Endodermal cell (in vitro differentiated cells): Measurements from ENCODE around the gene ADGRB3. TPM values are rescaled to one million over a fixed set of nuclear protein-coding genes. Genes with fewer than 3 reads are reported as not detected.
"Not testable (repeated sequence)": the region's sequence is repeated elsewhere in the genome, so short reads cannot be mapped to it uniquely, and the experiment has no call there.

Source experiments
- DNase-seq: peaks from one replicate; pipeline ENCODE4 v3.0.0-alpha.2; 2017
- H3K27ac ChIP-seq: 2 replicates; pipeline ENCODE4 v1.5.1; 2013; ENCODE audit warnings: mild to moderate bottlenecking, low read depth, low read length, moderate library complexity
- H3K27me3 ChIP-seq: 2 replicates; pipeline ENCODE4 v1.6.1; 2013; ENCODE audit warnings: mild to moderate bottlenecking, low read length, moderate library complexity; ENCODE audit not compliant: insufficient read depth, control insufficient read depth, poor library complexity, severe bottlenecking
- H3K36me3 ChIP-seq: 2 replicates; pipeline ENCODE4 v1.7.0; 2013; ENCODE audit warnings: mild to moderate bottlenecking, low read length, moderate library complexity; ENCODE audit not compliant: control insufficient read depth, insufficient read depth
- H3K4me1 ChIP-seq: one replicate; pipeline ENCODE4 v1.7.0; 2013; ENCODE audit warnings: low read length; ENCODE audit not compliant: control insufficient read depth, insufficient read depth
- H3K4me3 ChIP-seq: 2 replicates; pipeline ENCODE4 v1.5.1; 2013; ENCODE audit warnings: mild to moderate bottlenecking, low read length, moderate library complexity
- H3K9ac ChIP-seq: 2 replicates; pipeline ENCODE4 v1.6.1; 2013; ENCODE audit warnings: mild to moderate bottlenecking, low read length, moderate library complexity; ENCODE audit not compliant: poor library complexity, severe bottlenecking; ENCODE audit errors: extremely low read depth
- H3K9me3 ChIP-seq: 2 replicates; pipeline ENCODE4 v1.6.1; 2013; ENCODE audit warnings: mild to moderate bottlenecking, low read length, moderate library complexity; ENCODE audit not compliant: control insufficient read depth
- H3K27ac Mint-ChIP-seq: 2 replicates; pipeline ENCODE4 v1.8.0; 2020; ENCODE audit warnings: mixed read lengths
- H3K27me3 Mint-ChIP-seq: 2 replicates; pipeline ENCODE4 v1.8.0; 2021; ENCODE audit warnings: mild to moderate bottlenecking, mixed read lengths; ENCODE audit not compliant: insufficient read depth
- H3K36me3 Mint-ChIP-seq: 2 replicates; pipeline ENCODE4 v1.8.0; 2020; ENCODE audit warnings: low read depth, mixed read lengths
- H3K4me1 Mint-ChIP-seq: 2 replicates; pipeline ENCODE4 v1.8.0; 2020; ENCODE audit warnings: mixed read lengths
- H3K4me3 Mint-ChIP-seq: 2 replicates; pipeline ENCODE4 v1.8.0; 2020; ENCODE audit warnings: mild to moderate bottlenecking, moderate library complexity, mixed read lengths
- H3K9me3 Mint-ChIP-seq: 2 replicates; pipeline ENCODE4 v1.8.0; 2020; ENCODE audit warnings: mild to moderate bottlenecking, mixed read lengths
- WGBS, 2 experiments: methylation state at CpG; one replicate each; pipeline versions ENCODE4 v1.1.5 to v1.1.7; 2013; ENCODE audit warnings: missing lambda C conversion rate in 2 of 2, mixed read lengths in 1 of 2; ENCODE audit not compliant: insufficient coverage in 1 of 2, insufficient read length in 1 of 2; 5-methylcytosine and 5-hydroxymethylcytosine counted together
- total RNA-seq, 2 donors: library from RNA; stranded (reverse); fragmentation: NEBNext Ultra II Directional in 1 of 2; extraction: Animal tissue kit (Norgen Biotek cat#: 25700) in 1 of 2; gene quantifications; 2 replicates in 1 of 2; 3 replicates in 1 of 2; pipeline ENCODE4 v1.2.1, GENCODE V29; 2021
- TF ChIP-seq, protein P1 (sequence below): fragments of 200-600 bp; sonication (generic); conservative IDR thresholded peaks from 2 replicates; pipeline ENCODE4 v1.5.0; 2021; ENCODE audit warnings: antibody characterized with exemption, mild to moderate bottlenecking

Gene ADGRB3
- total RNA-seq, 2 donors from 2014 or later: 0.33 to 1.3 TPM

DNA sequence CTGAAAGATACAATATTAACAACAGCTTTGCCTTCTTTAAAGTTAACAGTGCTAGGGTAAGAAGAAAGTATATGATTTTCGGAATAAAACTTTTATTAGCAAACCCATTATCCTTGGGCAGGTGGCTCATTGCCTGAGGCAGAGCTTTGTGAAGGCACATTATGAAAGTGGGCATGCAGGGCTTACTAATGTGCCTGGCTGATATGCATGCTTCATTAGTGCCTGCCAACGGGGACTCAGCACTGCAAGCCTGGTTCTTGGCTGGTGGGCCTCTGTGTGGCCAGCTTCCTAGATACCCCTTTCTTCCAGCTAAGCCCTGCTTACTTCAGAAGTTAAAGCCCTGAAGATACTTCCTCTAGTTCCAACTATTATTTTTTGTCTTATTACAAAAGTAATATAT lies 481.6 kb downstream of the ADGRB3 start:
- Mint-ChIP-seq H3K27me3 (no peaks in the 10 kb centered on the region), H3K36me3 (no peaks in the 10 kb centered on the region), H3K4me3 (no peak overlapping the region), H3K9me3 (peaks cover 7% of the 10 kb centered on the region), H3K4me1 (no peaks in the 10 kb centered on the region), H3K27ac (no peak overlapping the region)
- Histone ChIP-seq H3K36me3 (no peaks in the 10 kb centered on the region), H3K27me3 (no peaks in the 10 kb centered on the region), H3K9me3 (no peaks in the 10 kb centered on the region), H3K4me1 (no peaks in the 10 kb centered on the region), H3K9ac (no peak overlapping the region), H3K4me3 (no peak overlapping the region), H3K27ac (no peak overlapping the region)
- TF ChIP-seq, protein P1, sequence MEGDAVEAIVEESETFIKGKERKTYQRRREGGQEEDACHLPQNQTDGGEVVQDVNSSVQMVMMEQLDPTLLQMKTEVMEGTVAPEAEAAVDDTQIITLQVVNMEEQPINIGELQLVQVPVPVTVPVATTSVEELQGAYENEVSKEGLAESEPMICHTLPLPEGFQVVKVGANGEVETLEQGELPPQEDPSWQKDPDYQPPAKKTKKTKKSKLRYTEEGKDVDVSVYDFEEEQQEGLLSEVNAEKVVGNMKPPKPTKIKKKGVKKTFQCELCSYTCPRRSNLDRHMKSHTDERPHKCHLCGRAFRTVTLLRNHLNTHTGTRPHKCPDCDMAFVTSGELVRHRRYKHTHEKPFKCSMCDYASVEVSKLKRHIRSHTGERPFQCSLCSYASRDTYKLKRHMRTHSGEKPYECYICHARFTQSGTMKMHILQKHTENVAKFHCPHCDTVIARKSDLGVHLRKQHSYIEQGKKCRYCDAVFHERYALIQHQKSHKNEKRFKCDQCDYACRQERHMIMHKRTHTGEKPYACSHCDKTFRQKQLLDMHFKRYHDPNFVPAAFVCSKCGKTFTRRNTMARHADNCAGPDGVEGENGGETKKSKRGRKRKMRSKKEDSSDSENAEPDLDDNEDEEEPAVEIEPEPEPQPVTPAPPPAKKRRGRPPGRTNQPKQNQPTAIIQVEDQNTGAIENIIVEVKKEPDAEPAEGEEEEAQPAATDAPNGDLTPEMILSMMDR: no peak
- 83 to 85% methylated on average over 1 to 2 of the region's 2 CpGs for WGBS, 2 experiments
- DNase-seq: no peak

DNA sequence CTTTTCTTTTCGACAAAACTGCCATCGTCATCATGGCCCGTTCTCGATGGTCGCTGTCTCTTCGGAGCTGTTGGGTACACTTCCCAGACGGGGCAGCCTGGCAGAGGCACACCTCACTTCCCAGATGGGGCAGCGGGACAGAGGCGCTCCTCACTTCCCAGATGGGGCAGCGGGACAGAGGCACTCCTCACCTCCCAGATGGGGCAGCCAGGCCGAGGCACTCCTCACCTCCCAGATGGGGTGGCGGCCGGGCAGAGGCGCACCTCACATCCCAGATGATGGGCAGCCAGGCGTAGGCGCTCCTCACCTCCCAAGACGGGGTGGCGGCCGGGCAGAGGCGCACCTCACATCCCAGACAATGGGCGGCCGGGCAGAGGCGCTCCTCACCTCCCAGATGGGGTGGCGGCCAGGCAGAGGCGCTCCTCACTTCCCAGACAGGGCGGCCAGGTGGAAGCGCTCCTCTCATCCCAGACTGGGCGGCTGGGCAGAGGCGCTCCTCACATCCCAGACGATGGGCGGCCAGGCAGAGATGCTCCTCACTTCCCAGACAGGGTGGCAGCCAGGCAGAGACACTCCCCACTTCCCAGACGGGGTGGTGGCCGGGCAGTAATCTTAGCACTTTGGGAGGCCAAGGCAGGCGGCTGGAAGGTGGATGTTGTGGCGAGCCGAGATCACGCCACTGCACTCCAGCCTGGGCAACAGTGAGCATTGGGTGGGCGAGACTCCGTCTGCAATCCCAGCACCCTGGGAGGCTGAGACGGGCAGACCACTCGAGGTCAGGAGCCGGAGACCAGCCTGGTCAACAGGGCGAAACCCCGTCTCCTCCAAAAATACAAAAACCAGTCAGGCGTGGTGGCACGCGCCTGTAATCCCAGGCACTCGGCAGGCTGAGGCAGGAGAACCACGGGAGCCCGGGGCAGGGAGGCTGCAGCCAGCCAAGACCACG lies 486.7 kb downstream of the ADGRB3 start:
- not testable (repeated sequence) for H3K4me3 Mint-ChIP-seq, H3K9ac ChIP-seq, H3K27me3 ChIP-seq, H3K27ac Mint-ChIP-seq, H3K36me3 Mint-ChIP-seq, H3K4me1 Mint-ChIP-seq, H3K27ac ChIP-seq, H3K36me3 ChIP-seq, H3K4me1 ChIP-seq, H3K4me3 ChIP-seq, H3K9me3 ChIP-seq, H3K27me3 Mint-ChIP-seq, DNase-seq
- H3K9me3 Mint-ChIP-seq: peaks cover 13% of the 10 kb centered on the region
- WGBS, 2 experiments: 89% methylated on average over 9 to 51 of the region's 51 CpGs

DNA sequence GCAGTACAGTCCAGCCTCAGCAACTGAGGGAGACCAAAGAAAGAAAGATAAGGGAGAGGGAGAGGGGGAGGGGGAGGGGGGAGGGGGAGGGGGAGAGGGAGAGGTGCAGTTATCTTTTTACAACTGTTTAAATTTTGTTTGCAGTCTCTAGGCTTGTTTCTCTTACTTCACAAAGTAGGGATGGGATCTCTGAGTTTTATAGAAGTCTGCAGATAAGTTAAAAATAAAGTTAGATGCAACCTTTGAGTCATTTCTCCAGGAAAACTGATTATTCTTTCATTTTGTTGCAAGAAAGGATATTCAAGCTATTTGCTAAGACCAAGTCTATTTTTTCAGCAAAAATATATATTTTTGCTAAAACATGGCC lies 487.3 kb downstream of the ADGRB3 start:
- TF ChIP-seq, protein P1: no peak
- Histone ChIP-seq H3K36me3 (no peaks in the 10 kb centered on the region), H3K4me3 (no peak overlapping the region), H3K4me1 (no peaks in the 10 kb centered on the region), H3K9me3 (no peaks in the 10 kb centered on the region), H3K27ac (no peak overlapping the region), H3K9ac (no peak overlapping the region), H3K27me3 (no peaks in the 10 kb centered on the region)
- no peak for DNase-seq
- Mint-ChIP-seq H3K4me3 (no peak overlapping the region), H3K27ac (no peak overlapping the region), H3K27me3 (no peaks in the 10 kb centered on the region), H3K9me3 (peaks cover 13% of the 10 kb centered on the region), H3K36me3 (no peaks in the 10 kb centered on the region), H3K4me1 (no peaks in the 10 kb centered on the region)
